Measurements from ENCODE around the gene MIGA2. TPM values are rescaled to one million over a fixed set of nuclear protein-coding genes. Genes with fewer than 3 reads are reported as not detected.
"Not testable (repeated sequence)": the region's sequence is repeated elsewhere in the genome, so short reads cannot be mapped to it uniquely, and the experiment has no call there.

MIGA2 gene
- total and polyA plus RNA-seq, 7 donors = 8.4 to 18.1 (median 13.7) TPM

- H3K36me3 ChIP-seq (ENCODE audit: insufficient read depth in 1 of 2, low read depth in 1 of 2) = peaks cover 0 to 18% of the 10 kb centered on the region in 2 donors
- peak within 1 kb of the TSS; percentile 87 for H3K27ac ChIP-seq
- TF ChIP-seq, protein P1, sequence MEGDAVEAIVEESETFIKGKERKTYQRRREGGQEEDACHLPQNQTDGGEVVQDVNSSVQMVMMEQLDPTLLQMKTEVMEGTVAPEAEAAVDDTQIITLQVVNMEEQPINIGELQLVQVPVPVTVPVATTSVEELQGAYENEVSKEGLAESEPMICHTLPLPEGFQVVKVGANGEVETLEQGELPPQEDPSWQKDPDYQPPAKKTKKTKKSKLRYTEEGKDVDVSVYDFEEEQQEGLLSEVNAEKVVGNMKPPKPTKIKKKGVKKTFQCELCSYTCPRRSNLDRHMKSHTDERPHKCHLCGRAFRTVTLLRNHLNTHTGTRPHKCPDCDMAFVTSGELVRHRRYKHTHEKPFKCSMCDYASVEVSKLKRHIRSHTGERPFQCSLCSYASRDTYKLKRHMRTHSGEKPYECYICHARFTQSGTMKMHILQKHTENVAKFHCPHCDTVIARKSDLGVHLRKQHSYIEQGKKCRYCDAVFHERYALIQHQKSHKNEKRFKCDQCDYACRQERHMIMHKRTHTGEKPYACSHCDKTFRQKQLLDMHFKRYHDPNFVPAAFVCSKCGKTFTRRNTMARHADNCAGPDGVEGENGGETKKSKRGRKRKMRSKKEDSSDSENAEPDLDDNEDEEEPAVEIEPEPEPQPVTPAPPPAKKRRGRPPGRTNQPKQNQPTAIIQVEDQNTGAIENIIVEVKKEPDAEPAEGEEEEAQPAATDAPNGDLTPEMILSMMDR (IDR thresholded peaks at IDR 0.05) = no peak
- H3K4me1 ChIP-seq = peaks cover 58% of the 10 kb centered on the region
- peak; percentile 83 to 86 (median 86) for ATAC-seq
- intact Hi-C loops (cut with DNase I) = no loop called here
- peak; percentile 98 to 99 for DNase-seq
- H3K4me3 ChIP-seq = peak within 1 kb of the TSS; percentile 83
- no peaks in the 10 kb centered on the region for H3K9me3 ChIP-seq
- no peaks in the 10 kb centered on the region for H3K27me3 ChIP-seq (ENCODE audit: insufficient read depth in 3 of 3, low read length in 2 of 3)
- 0 to 1% (median 1%) methylated on average over 50 to 77 of the region's 77 CpGs for WGBS, 3 donors
These were observed 74.5 kb downstream of the MIGA2 start, which contains the start of the genes CRAT and PTPA for GRCh38 chr9:129110740-129111527. TSS of gene CRAT (minus strand) at chr9:129110793. CDS start at chr9:129110509, 284 bp downstream. TSS of gene PTPA (plus strand) at chr9:129111415. CDS start at chr9:129111601, 186 bp downstream.

DNA sequence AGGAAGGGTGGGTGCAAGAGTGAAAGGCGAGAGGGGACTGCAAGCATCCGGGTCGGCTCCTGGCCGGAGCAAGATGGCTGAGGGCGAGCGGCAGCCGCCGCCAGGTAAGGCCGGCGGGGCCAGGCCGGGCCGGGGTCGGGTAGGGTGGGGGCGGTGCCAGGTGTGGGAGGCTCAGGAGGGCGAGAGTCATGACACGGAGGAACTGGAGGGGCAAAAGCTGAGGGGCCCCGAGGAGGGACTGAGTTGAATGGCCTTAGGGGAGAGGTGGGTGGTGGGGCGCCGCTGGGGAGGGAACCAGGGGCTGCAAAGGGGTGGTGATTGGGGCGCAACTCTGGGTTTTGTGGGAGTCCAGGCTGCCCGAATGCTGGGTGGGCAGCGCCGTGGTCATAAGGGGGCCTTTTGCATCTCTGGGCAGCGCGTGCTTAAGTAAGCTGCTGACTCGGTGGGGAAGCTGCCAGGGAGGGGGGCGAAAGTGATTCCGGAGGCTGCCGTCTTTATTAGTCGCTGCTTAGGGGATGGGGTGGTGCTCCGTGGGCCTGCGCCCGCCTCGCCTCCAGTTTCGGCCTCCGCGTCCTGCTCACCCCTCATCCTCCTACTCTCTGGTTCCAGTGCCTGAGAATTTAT is 75.2 kb downstream of the MIGA2 start:
- WGBS, 3 donors = 0 to 1% (median 1%) methylated on average over 36 to 37 of the region's 37 CpGs
- DNase-seq (peak in 1 of 2 donors; percentile 72), ATAC-seq (peak; percentile 0 to 17 (median 4))
- intact Hi-C loops (cut with DNase I) = no loop called here
- TF ChIP-seq, protein P1 (IDR thresholded peaks at IDR 0.05) = no peak
- Histone ChIP-seq H3K36me3 (ENCODE audit: insufficient read depth in 1 of 2, low read depth in 1 of 2) (peaks cover 0 to 11% of the 10 kb centered on the region in 2 donors), H3K27ac (peak overlapping the region; percentile 87), H3K4me3 (peak overlapping the region; percentile 83), H3K9me3 (no peaks in the 10 kb centered on the region), H3K4me1 (peaks cover 53% of the 10 kb centered on the region), H3K27me3 (ENCODE audit: insufficient read depth in 3 of 3, low read length in 2 of 3) (no peaks in the 10 kb centered on the region)

DNA sequence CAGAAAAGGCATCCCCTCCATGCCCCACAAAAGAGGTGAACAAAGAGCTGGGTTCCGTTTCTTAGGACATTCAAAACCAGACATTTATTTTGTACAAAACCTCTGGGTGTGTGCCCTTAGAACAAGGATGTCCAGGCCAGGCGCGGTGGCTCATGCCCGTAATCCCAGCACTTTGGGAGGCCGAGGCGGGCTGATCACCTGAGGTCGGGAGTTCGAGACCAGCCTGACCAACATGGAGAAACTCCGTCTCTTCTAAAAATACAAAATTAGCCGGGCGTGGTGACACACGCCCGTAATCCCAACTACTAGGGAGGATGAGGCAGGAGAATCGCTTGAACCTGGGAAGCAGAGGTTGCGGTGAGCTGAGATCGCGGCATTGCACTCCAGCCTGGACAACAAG is 76.1 kb downstream of the MIGA2 start:
- peak overlapping the region; percentile 83 for H3K4me3 ChIP-seq
- ATAC-seq; H3K9me3 ChIP-seq; intact Hi-C loops (cut with DNase I); H3K27ac ChIP-seq; DNase-seq; H3K27me3 ChIP-seq (ENCODE audit: insufficient read depth in 3 of 3, low read length in 2 of 3); H3K36me3 ChIP-seq (ENCODE audit: insufficient read depth in 1 of 2, low read depth in 1 of 2): not testable (repeated sequence)
- 91 to 94% (median 91%) methylated on average over 17 of the region's 17 CpGs for WGBS, 3 donors
- peaks cover 48% of the 10 kb centered on the region for H3K4me1 ChIP-seq

DNA sequence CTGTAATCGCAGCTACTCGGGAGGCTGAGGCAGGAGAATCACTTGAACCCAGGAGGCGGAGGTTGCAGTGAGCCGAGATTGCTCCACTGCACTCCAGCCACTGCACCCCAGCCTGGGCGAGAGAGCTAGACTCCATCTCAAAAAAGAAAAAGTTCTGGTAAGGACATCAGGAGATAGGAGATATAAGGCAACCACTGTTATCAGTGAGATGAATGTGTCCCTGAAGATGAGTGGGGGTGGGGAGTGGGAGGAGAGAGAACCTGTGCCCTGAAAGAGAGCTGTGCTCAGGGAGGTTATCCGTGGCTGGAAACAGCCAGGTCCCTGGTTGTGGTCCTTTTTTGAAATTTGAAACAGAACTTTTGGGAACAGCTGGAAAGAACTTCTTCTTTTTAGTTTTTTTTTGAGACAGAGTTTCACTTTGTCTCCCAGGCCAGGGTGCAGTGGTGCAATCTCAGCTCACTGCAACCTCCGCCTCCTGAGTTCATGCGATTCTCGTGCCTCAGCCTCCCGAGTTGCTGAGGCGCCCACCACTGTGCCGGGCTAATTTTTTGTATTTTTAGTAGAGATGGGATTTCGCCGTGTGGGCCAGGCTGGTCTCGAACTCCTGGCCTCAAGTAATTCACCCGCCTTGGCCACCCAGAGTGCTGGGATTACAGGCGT is 77.3 kb downstream of the MIGA2 start:
- peak overlapping the region; percentile 5 for H3K27ac ChIP-seq
- TF ChIP-seq, protein P1 (IDR thresholded peaks at IDR 0.05) = no peak
- H3K4me3 ChIP-seq = no peak overlapping the region
- no peaks in the 10 kb centered on the region for H3K27me3 ChIP-seq (ENCODE audit: insufficient read depth in 3 of 3, low read length in 2 of 3)
- H3K4me1 ChIP-seq = peaks cover 35% of the 10 kb centered on the region
- no peaks in the 10 kb centered on the region for H3K9me3 ChIP-seq
- intact Hi-C loops (cut with DNase I) = no loop called here
- ATAC-seq (no peak), DNase-seq (no peak)
- peaks cover 0 to 2% of the 10 kb centered on the region in 2 donors for H3K36me3 ChIP-seq (ENCODE audit: insufficient read depth in 1 of 2, low read depth in 1 of 2)
- WGBS, 3 donors = 90 to 92% (median 90%) methylated on average over 17 of the region's 17 CpGs

GRCh38 chr9:129118799-129119198 is 82.4 kb downstream of the MIGA2 start:
- ATAC-seq (no peak), DNase-seq (no peak)
- 70 to 78% (median 76%) methylated on average over 4 of the region's 4 CpGs for WGBS, 3 donors
- Histone ChIP-seq H3K36me3 (ENCODE audit: insufficient read depth in 1 of 2, low read depth in 1 of 2) (peaks cover 2 to 17% of the 10 kb centered on the region in 2 donors), H3K4me3 (no peak overlapping the region), H3K9me3 (no peaks in the 10 kb centered on the region), H3K4me1 (peaks cover 35% of the 10 kb centered on the region), H3K27me3 (ENCODE audit: insufficient read depth in 3 of 3, low read length in 2 of 3) (no peaks in the 10 kb centered on the region), H3K27ac (no peak overlapping the region)
- intact Hi-C loops (cut with DNase I) = no loop called here
- TF ChIP-seq, protein P1 (IDR thresholded peaks at IDR 0.05) = no peak
